T-helper 2 cell treated with Interferon-gamma antibody and Interleukin-4, amounts not matched to agents 100 ng/mL and 5 ng/mL, for 36 hours (primary cell): ENCODE measurements around the gene TRIM6. TPM values are rescaled to one million over a fixed set of nuclear protein-coding genes. Genes with fewer than 3 reads are reported as not detected.

Experiments used
- intact Hi-C: fragments of 100-400 bp; cut with micrococcal nuclease; formaldehyde crosslinking; loops from one replicate; pipeline ENCODE4 v1.15.1; 2023
- total RNA-seq: library from RNA; stranded (reverse); gene quantifications from 2 replicates; pipeline ENCODE4 v1.2.3, GENCODE V29; 2022

TRIM6 gene
- total RNA-seq, 1 donor from 2014 or later, result 0.25 TPM

DNA sequence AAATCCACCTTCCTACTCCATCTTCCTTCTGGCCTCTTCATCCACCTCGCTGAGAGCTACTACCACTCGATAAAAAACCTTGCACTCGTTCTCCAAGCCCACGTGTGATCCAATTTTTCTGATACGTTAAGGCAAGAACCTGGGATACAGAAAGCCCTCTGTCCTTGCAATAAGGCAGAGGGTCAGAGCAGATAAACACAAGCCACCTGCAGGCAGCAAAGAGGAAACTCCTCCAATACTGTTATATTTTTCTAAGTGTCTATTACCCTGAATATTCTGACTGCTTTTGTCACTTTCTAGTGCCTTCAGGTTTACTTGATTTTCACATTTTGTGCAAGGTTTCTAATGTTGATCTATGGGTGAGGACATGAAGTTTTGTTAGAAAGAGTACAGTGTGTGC lies 61.9 kb downstream of the TRIM6 start:
- intact Hi-C loops, result no loop called here

Other genes starting within 250 kb of the TRIM6 start
- not detected in 2 replicates for gene OR51B6, start 245.1 kb upstream of the TRIM6 start, total RNA-seq
- gene OR51M1, start 212.8 kb upstream of the TRIM6 start, total RNA-seq, result not detected in 2 replicates
- not detected in 2 replicates for gene OR51Q1, start 174.5 kb upstream of the TRIM6 start, total RNA-seq
- gene OR51I1, start 155.1 kb upstream of the TRIM6 start, total RNA-seq, result not detected in 2 replicates
- not detected in 2 replicates for gene OR51I2, start 147.3 kb upstream of the TRIM6 start, total RNA-seq
- not detected in 2 replicates for gene OR52D1, start 108.0 kb upstream of the TRIM6 start, total RNA-seq
- gene UBQLN3, start 86.7 kb upstream of the TRIM6 start, total RNA-seq, result not detected in 2 replicates
- 0.09 and 0.18 TPM in 2 replicates for gene UBQLNL, start 79.9 kb upstream of the TRIM6 start, total RNA-seq
- not detected in 2 replicates for gene OR52H1, start 48.1 kb upstream of the TRIM6 start, total RNA-seq
- not detected in 2 replicates for gene OR52B6, start 15.8 kb upstream of the TRIM6 start, total RNA-seq
- 7.4 and 8.8 TPM in 2 replicates for gene TRIM34, start 28.4 kb downstream of the TRIM6 start, total RNA-seq
- 22.1 and 24.4 TPM in 2 replicates for gene TRIM5, start 88.4 kb downstream of the TRIM6 start, total RNA-seq
- gene TRIM22, start 93.2 kb downstream of the TRIM6 start, total RNA-seq, result 173 and 177 TPM in 2 replicates
- gene OR56B1, start 139.8 kb downstream of the TRIM6 start, total RNA-seq, result 0.09 and 0.36 TPM in 2 replicates
- 0.52 and 0.57 TPM in 2 replicates for gene OR52N4, start 157.6 kb downstream of the TRIM6 start, total RNA-seq
- not detected in 2 replicates for gene OR52N5, start 186.7 kb downstream of the TRIM6 start, total RNA-seq
- 0.23 TPM in 1 of 2 replicates, not detected in the other for gene OR52N1, start 194.6 kb downstream of the TRIM6 start, total RNA-seq
- not detected in 2 replicates for gene OR52N2, start 212.3 kb downstream of the TRIM6 start, total RNA-seq
- gene OR52E6, start 245.3 kb downstream of the TRIM6 start, total RNA-seq, result not detected in 2 replicates